H1 (cell line): ENCODE results near the gene OTUD1. TPM values are rescaled to one million over a fixed set of nuclear protein-coding genes. Genes with fewer than 3 reads are reported as not detected.

Source experiments
- CTCF ChIA-PET: fragments of 300-600 bp; sonication (Branson Sonifier 250); formaldehyde crosslinking; loops from one replicate; lab custom pipeline; 2021; ENCODE audit not compliant: partially characterized antibody; lab: Charles Lee
- POLR2A ChIA-PET: fragments of 300-600 bp; sonication (Branson Sonifier 250); formaldehyde crosslinking; loops from one replicate; lab custom pipeline; 2021; ENCODE audit warnings: inconsistent platforms; ENCODE audit not compliant: partially characterized antibody; lab: Charles Lee
- DNase-seq, 2 experiments: peaks; one replicate each; pipeline versions ENCODE4 v3.0.0 to v3.0.0-alpha.2; 2010 to 2022; ENCODE audit warnings: low spot score in 2 of 2, low read depth in 1 of 2, mixed read lengths in 1 of 2
- FAIRE-seq: peaks from 2 replicates; lab custom pipeline; 2011; peaks lifted over from hg19 to GRCh38; lab: Jason Lieb, UNC
- H2AFZ ChIP-seq: 2 replicates; pipeline ENCODE4 v1.8.1; 2012; ENCODE audit warnings: low read length, inconsistent platforms
- H2AK5ac ChIP-seq: 2 replicates; pipeline ENCODE4 v1.6.1; 2013; ENCODE audit warnings: low read depth, low read length
- H2BK120ac ChIP-seq: replicated peaks from 2 replicates; pipeline ENCODE3; 2013; ENCODE audit warnings: low read depth, low read length, inconsistent platforms
- H2BK12ac ChIP-seq: 2 replicates; pipeline ENCODE4 v1.6.1; 2013; ENCODE audit warnings: low read depth, low read length
- H2BK15ac ChIP-seq: 2 replicates; pipeline ENCODE4 v1.6.1; 2013; ENCODE audit warnings: low read length
- H2BK20ac ChIP-seq: 2 replicates; pipeline ENCODE4 v1.6.1; 2013; ENCODE audit warnings: low read length
- H2BK5ac ChIP-seq: 2 replicates; pipeline ENCODE4 v1.6.1; 2013; ENCODE audit warnings: low read depth, low read length
- H3K14ac ChIP-seq: 2 replicates; pipeline ENCODE4 v1.6.1; 2013; ENCODE audit warnings: inconsistent platforms; ENCODE audit not compliant: insufficient read length
- H3K18ac ChIP-seq: 2 replicates; pipeline ENCODE4 v1.6.1; 2013; ENCODE audit warnings: low read length; ENCODE audit errors: extremely low read depth
- H3K23ac ChIP-seq: 2 replicates; pipeline ENCODE4 v1.6.1; 2013; ENCODE audit warnings: inconsistent platforms; ENCODE audit not compliant: insufficient read length
- H3K23me2 ChIP-seq: 2 replicates; pipeline ENCODE4 v1.6.1; 2013; ENCODE audit warnings: low read depth, low read length
- H3K27ac ChIP-seq: 2 replicates; pipeline ENCODE4 v1.6.1; 2011; ENCODE audit warnings: low read depth, low read length, inconsistent platforms
- H3K27me3 ChIP-seq, 4 experiments: replicated peaks in 1 of 4; 1 replicate in 1 of 4; 2 replicates in 3 of 4; pipeline versions ENCODE4 v1.6.1 to v1.8.1; 2011 to 2013; ENCODE audit warnings: low read length in 3 of 4, mild to moderate bottlenecking in 3 of 4, inconsistent platforms in 2 of 4, mixed read lengths in 2 of 4, moderate library complexity in 1 of 4; ENCODE audit not compliant: control insufficient read depth in 3 of 4, insufficient read depth in 3 of 4; ENCODE audit errors: extremely low read depth in 1 of 4
- H3K36me3 ChIP-seq, 4 experiments: 2 replicates each; pipeline versions ENCODE4 v1.6.1 to v1.8.1; 2011 to 2013; ENCODE audit warnings: mild to moderate bottlenecking in 4 of 4, low read length in 3 of 4, moderate library complexity in 2 of 4, control low read depth in 1 of 4, inconsistent platforms in 1 of 4; ENCODE audit not compliant: insufficient read depth in 4 of 4, control insufficient read depth in 2 of 4
- H3K4ac ChIP-seq: replicated peaks from 2 replicates; pipeline ENCODE3; 2013; ENCODE audit warnings: low read length, low read depth, mixed read lengths, inconsistent platforms; ENCODE audit not compliant: insufficient read length
- H3K4me1 ChIP-seq, 4 experiments: replicated peaks in 1 of 4; 1 replicate in 1 of 4; 2 replicates in 3 of 4; pipeline versions ENCODE4 v1.6.1 to v1.8.1; 2011 to 2013; ENCODE audit warnings: low read length in 3 of 4, inconsistent platforms in 2 of 4, mixed read lengths in 1 of 4; ENCODE audit not compliant: insufficient read depth in 4 of 4, control insufficient read depth in 3 of 4
- H3K4me2 ChIP-seq, 2 experiments: 2 replicates each; pipeline versions ENCODE4 v1.6.1 to v1.8.1; 2011 to 2013; ENCODE audit warnings: low read depth in 2 of 2, low read length in 2 of 2, control low read depth in 1 of 2, inconsistent platforms in 1 of 2, mild to moderate bottlenecking in 1 of 2; ENCODE audit not compliant: insufficient read depth in 1 of 2
- H3K4me3 ChIP-seq, 4 experiments: fragments of 200-600, 300-600 bp in 1 of 4; sonication (generic), shearing (Covaris generic), sonication (Bioruptor Twin) in 1 of 4; 2 replicates each; pipeline versions ENCODE4 v1.5.1 to v1.8.1; 2011 to 2016; ENCODE audit warnings: low read length in 4 of 4, low read depth in 3 of 4, control low read depth in 2 of 4, inconsistent platforms in 2 of 4, mild to moderate bottlenecking in 2 of 4, mixed read lengths in 1 of 4, moderate library complexity in 1 of 4; ENCODE audit not compliant: insufficient read depth in 2 of 4; ENCODE audit errors: extremely low read depth in 1 of 4
- H3K56ac ChIP-seq: replicated peaks from 2 replicates; pipeline ENCODE3; 2013; ENCODE audit warnings: low read depth, mild to moderate bottlenecking, mixed read lengths, low read length, inconsistent platforms; ENCODE audit not compliant: insufficient read length
- H3K79me1 ChIP-seq: 2 replicates; pipeline ENCODE4 v1.6.1; 2013; ENCODE audit warnings: low read depth, low read length, control low read depth
- H3K79me2 ChIP-seq, 2 experiments: 2 replicates each; pipeline versions ENCODE4 v1.6.1 to v1.8.1; 2012 to 2013; ENCODE audit warnings: low read length in 2 of 2, mild to moderate bottlenecking in 2 of 2, inconsistent platforms in 1 of 2; ENCODE audit not compliant: insufficient read depth in 2 of 2, control insufficient read depth in 1 of 2
- H3K9ac ChIP-seq, 4 experiments: replicated peaks in 1 of 4; 1 replicate in 1 of 4; 2 replicates in 3 of 4; pipeline versions ENCODE4 v1.6.1 to v1.8.1; 2011 to 2013; ENCODE audit warnings: low read depth in 3 of 4, low read length in 3 of 4, control low read depth in 2 of 4, mild to moderate bottlenecking in 2 of 4, moderate library complexity in 2 of 4, inconsistent platforms in 1 of 4; ENCODE audit errors: extremely low read depth in 1 of 4
- H3K9me3 ChIP-seq, 2 experiments: 2 replicates each; pipeline versions ENCODE4 v1.6.1 to v1.8.1; 2012 to 2013; ENCODE audit warnings: mild to moderate bottlenecking in 2 of 2, moderate library complexity in 2 of 2, control low read depth in 1 of 2, inconsistent platforms in 1 of 2, low read depth in 1 of 2, low read length in 1 of 2, mixed read lengths in 1 of 2; ENCODE audit not compliant: insufficient read depth in 2 of 2
- H4K20me1 ChIP-seq, 2 experiments: replicated peaks in 1 of 2; 2 replicates each; pipeline versions ENCODE3 to v1.8.1; 2011 to 2013; ENCODE audit warnings: inconsistent platforms in 2 of 2, low read length in 2 of 2, mild to moderate bottlenecking in 1 of 2; ENCODE audit not compliant: insufficient read depth in 2 of 2, control insufficient read depth in 1 of 2
- H4K5ac ChIP-seq: 2 replicates; pipeline ENCODE4 v1.6.1; 2013; ENCODE audit warnings: low read length, low read depth, mixed read lengths, inconsistent platforms; ENCODE audit not compliant: insufficient read length
- H4K8ac ChIP-seq: 2 replicates; pipeline ENCODE4 v1.8.0; 2013; ENCODE audit warnings: mild to moderate bottlenecking, moderate library complexity, low read length, inconsistent platforms; ENCODE audit not compliant: insufficient read depth; ENCODE audit errors: extremely low read depth
- H4K91ac ChIP-seq: replicated peaks from 2 replicates; pipeline ENCODE3; 2013; ENCODE audit warnings: low read length, mixed read lengths, inconsistent platforms; ENCODE audit not compliant: insufficient read length
- NANOG ChIP-seq: IDR thresholded peaks from 2 replicates; pipeline ENCODE4 v1.6.1; 2011; ENCODE audit warnings: low read length, low read depth, mild to moderate bottlenecking, inconsistent platforms; ENCODE audit not compliant: insufficient read depth, poor library complexity, severe bottlenecking
- WGBS, 2 experiments: shearing (Covaris generic) in 1 of 2; methylation state at CpG; one replicate each; pipeline versions ENCODE4 v1.1.6 to v1.1.7; 2013 to 2015; ENCODE audit warnings: low lambda C conversion rate in 2 of 2, mixed read lengths in 2 of 2, inconsistent platforms in 1 of 2, low coverage in 1 of 2, missing lambda C conversion rate in 1 of 2; ENCODE audit not compliant: insufficient replicate concordance in 2 of 2, insufficient coverage in 1 of 2, insufficient read length in 1 of 2; ENCODE audit errors: extremely low coverage in 1 of 2, missing lambda C conversion rate in 1 of 2; 5-methylcytosine and 5-hydroxymethylcytosine counted together
- polyA plus RNA-seq, 7 experiments: library from polyadenylated mRNA; depleted of rRNA in 3 of 7; stranded (reverse) in 5 of 7; unstranded in 2 of 7; fragments of >200 nt in 5 of 7; fragments of 200-250 nt in 2 of 7; gene quantifications; 1 replicate in 5 of 7; 2 replicates in 1 of 7; 4 replicates in 1 of 7; pipeline versions ENCODE4 v1.2.1 to v1.2.3, GENCODE V29; 2011 to 2013; ENCODE audit warnings: missing spikeins in 2 of 7, mixed read lengths in 2 of 7
- total RNA-seq: library from RNA; stranded (reverse); fragmentation: NEBNext Ultra II Directional; extraction: Animal tissue kit (Norgen Biotek cat#: 25700); gene quantifications from 2 replicates; pipeline ENCODE4 v1.2.1, GENCODE V29; 2021
- TF ChIP-seq, protein P1 (sequence below): IDR thresholded peaks from 2 replicates; pipeline ENCODE4 v1.6.1; 2012; ENCODE audit warnings: inconsistent platforms

Gene OTUD1
- total and polyA plus RNA-seq, 2 of the 8 experiments (the other 6 are each of a cell fraction or from before 2014, with no cell fraction given): 1.3 to 7.1 TPM

DNA sequence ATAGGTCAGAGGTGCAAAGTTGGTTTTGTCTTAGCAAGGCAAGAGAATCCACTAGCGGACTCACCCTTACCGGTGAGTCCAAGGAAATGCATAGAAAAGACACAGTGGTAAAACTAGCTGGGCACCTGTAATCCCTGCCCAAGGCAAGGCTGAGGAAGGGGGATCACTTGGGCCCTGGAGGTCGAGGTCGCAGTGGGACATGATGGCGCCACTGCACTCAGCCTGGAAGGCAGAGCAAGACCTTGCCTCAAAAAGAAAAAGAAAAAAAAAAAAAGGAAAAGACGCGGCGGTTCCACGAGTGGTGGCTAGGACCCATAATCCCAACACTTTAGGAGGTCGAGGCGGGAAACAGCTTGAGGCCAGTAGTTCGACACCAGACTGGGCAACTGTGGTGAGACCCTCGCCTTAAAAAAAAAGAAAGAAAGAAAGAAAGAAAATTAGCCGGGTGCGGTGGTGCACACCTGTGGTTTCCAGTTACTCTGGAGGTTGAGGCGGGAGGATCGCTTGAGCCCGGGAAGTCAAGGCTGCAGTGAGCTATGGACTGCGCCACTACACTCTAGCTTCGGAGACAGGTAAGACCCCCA lies 820 bp upstream of the OTUD1 start:
- peaks cover 0 to 20% of the 10 kb centered on the region in 2 experiments; a peak in 2 of 4 replicates for H3K79me2 ChIP-seq
- FAIRE-seq (no peak), DNase-seq (peak in 1 of 2 experiments; percentile 35)
- 94% methylated on average over 16 of the region's 20 CpGs; no CpG with 5 or more reads in 1 of the 2 experiments for WGBS, 2 experiments
- no peak overlapping the region for H2BK120ac ChIP-seq
- H3K36me3 ChIP-seq: no peaks in the 10 kb centered on the region
- TF ChIP-seq, protein P1, sequence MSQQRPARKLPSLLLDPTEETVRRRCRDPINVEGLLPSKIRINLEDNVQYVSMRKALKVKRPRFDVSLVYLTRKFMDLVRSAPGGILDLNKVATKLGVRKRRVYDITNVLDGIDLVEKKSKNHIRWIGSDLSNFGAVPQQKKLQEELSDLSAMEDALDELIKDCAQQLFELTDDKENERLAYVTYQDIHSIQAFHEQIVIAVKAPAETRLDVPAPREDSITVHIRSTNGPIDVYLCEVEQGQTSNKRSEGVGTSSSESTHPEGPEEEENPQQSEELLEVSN: peak; percentile 36
- no peak for TF ChIP-seq NANOG
- H3K56ac ChIP-seq: no peak overlapping the region
- peak overlapping the region; percentile 30 for H4K91ac ChIP-seq
- H3K4me1 ChIP-seq: peaks cover 0 to 6% (median 3%) of the 10 kb centered on the region in 4 experiments; a peak in 5 of 7 replicates
- peak overlapping the region; percentile 60 for H3K4ac ChIP-seq
- ChIA-PET CTCF (interaction anchor here (0.6 to 2.4 kb wide), 11 partner anchors 10 to 1259 kb away, joined by 3 to 7 read pairs (median 3); no protein-coding TSS in a partner anchor), POLR2A (interaction anchor here (1.8 kb wide), 1 partner anchor 31 kb away, joined by 4 read pairs; no protein-coding TSS in a partner anchor)
- H2BK20ac ChIP-seq: no peak overlapping the region
- H3K4me2 ChIP-seq: peak overlapping the region; percentile 59 to 87
- peak overlapping the region; percentile 57; the same call in 1 of the 2 replicates for H2AFZ ChIP-seq
- peaks cover 0 to 3% (median 0%) of the 10 kb centered on the region in 4 experiments; a peak in 1 of 7 replicates for H3K27me3 ChIP-seq
- H4K8ac ChIP-seq: peak overlapping the region; percentile 85; the same call in 1 of the 2 replicates
- H4K5ac ChIP-seq: peak overlapping the region; percentile 73
- H3K23me2 ChIP-seq: peaks cover 9% of the 10 kb centered on the region; the same call in 1 of the 2 replicates
- H4K20me1 ChIP-seq: peaks cover 2% of the 10 kb centered on the region in 2 experiments
- H2BK12ac ChIP-seq: 0 out of 2 replicates have a peak overlapping the region, but pooled peaks have one; percentile 39
- peak overlapping the region; percentile 70 to 81 (median 78); a peak in 7 of 8 replicates for H3K4me3 ChIP-seq
- H3K18ac ChIP-seq: peak overlapping the region; percentile 93; the same call in 1 of the 2 replicates
- H2AK5ac ChIP-seq: no peak overlapping the region
- H2BK5ac ChIP-seq: no peak overlapping the region
- H3K9me3 ChIP-seq: no peaks in the 10 kb centered on the region
- H3K79me1 ChIP-seq: no peaks in the 10 kb centered on the region
- H3K27ac ChIP-seq: no peak overlapping the region; the same call in 1 of the 2 replicates
- H2BK15ac ChIP-seq: no peak overlapping the region
- no peak overlapping the region for H3K23ac ChIP-seq
- no peak overlapping the region for H3K14ac ChIP-seq
- H3K9ac ChIP-seq: peak overlapping the region in 2 of 4 experiments; percentile 69 to 73; a peak in 4 of 7 replicates
